ENCODE results near the gene MAP1B. TPM values are rescaled to one million over a fixed set of nuclear protein-coding genes. Genes with fewer than 3 reads are reported as not detected.

MAP1B gene
- total RNA-seq, 1 donor from 2014 or later = 182 TPM

DNA sequence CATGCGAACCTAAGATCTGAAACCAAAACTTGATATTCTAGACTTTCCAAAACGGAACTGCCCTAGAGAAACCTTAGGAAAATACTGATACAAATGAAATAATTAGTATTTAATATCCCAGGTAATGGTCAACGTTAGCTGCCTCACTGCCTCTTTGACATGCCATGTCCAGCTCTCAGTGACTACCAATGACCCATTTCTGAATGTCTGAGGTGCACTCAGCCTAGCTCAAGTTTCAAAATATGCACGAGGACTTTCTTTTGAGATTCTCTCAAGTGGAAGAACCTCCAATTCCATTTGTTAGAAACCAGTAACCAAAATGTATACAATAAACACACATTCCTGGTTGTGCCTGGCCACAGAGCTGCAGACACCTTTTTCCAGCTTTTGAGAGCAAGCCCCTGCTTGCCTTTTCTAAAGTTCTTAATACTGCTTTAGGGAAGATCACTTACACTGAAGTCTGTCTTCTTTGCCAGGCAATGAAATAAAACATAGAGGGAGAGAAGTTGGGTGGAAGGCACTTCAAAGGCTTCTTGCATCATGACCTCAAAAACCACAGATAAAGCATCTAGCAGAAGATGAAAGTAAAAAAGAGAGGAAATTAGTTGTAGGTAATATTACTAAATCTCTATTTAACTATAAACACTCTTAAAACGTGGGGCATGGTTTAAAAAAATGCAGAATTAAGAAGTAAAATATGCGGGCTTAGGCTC, 124.9 kb downstream of the MAP1B start:
- DNase-seq = no peak

- no peak for DNase-seq
Measured at GRCh38 chr5:72232838-72233237, 125.6 kb downstream of the MAP1B start.

GRCh38 chr5:72233835-72234234, 126.6 kb downstream of the MAP1B start:
- DNase-seq = no peak

DNA sequence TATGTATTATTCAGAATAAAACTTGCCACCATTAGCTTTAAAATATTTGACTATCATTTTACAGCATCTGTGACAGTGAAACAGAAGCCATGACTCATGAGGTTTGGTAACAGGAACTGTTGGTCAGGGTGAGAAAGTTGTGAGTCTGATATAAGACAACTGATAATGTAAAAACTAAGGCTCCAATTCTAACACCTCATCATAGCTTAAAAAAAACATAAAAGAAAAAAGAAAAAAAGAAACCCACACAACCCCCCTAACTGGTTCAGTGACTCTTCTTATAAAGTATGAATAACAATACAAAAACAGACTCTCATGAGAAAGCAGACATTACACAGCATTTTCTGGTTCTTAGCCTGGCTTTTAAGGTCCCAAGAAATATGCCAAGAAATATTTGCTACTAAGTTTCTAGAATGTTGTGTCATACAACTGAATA, 127.0 kb downstream of the MAP1B start:
- DNase-seq = peak; percentile 86

DNA sequence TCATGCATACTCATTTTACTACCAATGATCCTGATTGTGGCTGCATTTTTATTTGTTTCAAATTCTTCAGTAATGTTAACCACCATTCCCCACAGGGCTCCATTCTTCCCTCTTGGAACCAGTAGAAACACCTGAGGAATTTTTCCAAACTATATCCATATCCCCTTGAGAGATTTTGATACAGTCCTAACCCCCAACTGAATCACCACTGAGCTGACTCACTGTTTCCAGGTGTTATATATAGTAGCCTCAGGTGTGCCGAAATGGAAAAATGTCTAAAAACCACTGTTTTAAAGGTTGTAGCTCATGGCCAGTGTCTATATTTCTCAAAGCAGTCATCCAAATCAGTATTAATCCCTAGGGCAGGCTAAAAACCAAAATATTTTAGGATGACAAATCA, 127.6 kb downstream of the MAP1B start:
- no peak for DNase-seq

GRCh38 chr5:72235725-72236124, 128.4 kb downstream of the MAP1B start:
- peak; percentile 54 for DNase-seq

- no peak for DNase-seq
Measured at GRCh38 chr5:72237415-72237814, 130.1 kb downstream of the MAP1B start.

GRCh38 chr5:72237879-72238278, 130.6 kb downstream of the MAP1B start:
- DNase-seq = no peak

- DNase-seq = no peak
Measured at GRCh38 chr5:72238712-72239445, 131.6 kb downstream of the MAP1B start.

- DNase-seq = no peak
Measured at GRCh38 chr5:72241346-72242003, 134.2 kb downstream of the MAP1B start.

- DNase-seq = no peak
Measured at GRCh38 chr5:72242796-72243475, 135.7 kb downstream of the MAP1B start.

DNA sequence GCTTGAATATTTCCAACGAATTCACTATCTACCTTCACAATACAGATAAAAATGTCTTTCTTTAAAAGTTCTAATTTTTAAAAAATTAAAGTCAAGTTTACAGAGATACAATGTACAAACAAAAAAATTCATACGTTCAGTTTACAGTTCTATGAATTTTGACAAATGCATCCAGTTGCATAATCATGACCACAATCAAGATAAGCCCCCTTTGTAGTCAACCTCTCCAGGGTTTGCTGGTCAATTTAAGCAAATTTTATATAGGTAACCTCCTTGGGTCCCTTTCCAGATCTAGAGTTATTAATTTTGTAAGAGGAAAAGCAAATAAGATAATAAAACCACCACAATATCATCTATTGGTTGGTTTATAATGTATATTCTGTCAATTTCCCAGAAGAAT, 136.4 kb downstream of the MAP1B start:
- DNase-seq = no peak

DNA sequence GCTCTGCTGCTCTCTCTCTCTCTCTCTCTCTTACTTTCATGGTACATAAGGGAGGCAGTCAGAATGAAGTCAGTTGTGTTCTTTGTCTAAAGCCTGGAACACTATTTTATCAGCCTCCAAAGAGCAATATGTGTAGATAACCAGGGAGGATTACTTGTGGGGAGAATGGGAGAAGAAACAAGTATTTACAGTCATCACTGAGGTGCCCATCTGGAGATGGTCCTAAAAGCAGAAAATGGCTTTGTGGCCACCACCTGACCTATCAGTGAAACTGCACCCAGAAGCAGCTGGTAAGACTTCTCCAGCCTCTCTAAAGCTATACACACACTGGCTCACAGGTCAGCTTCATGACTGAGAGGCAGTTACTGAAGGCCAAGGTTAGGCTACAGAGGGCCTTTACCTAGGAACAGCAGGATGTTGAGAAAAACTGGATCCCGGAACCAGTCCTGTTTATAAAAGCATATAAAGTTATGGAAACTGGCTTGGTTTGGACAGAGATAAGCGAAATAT, 137.6 kb downstream of the MAP1B start:
- peak; percentile 81 for DNase-seq

DNA sequence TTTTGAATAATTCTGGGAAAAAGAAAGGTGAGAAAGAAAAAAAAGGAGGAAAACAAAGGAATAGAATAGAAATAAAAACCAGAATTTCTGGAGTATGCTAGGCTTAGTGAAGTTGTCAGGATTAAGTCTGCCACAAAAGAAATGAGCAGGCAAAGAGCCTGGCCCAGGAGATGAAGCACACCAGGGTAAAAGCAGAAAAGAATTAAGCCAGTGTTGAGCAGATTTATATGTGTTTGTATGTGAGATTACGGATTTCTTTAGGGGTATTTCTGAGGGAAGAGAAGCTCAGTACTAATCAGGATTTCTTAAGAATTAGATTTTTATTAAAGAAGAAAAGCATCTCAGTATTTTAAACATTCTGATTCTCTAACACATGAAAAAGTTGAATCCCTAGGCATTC, 138.3 kb downstream of the MAP1B start:
- no peak for DNase-seq

DNA sequence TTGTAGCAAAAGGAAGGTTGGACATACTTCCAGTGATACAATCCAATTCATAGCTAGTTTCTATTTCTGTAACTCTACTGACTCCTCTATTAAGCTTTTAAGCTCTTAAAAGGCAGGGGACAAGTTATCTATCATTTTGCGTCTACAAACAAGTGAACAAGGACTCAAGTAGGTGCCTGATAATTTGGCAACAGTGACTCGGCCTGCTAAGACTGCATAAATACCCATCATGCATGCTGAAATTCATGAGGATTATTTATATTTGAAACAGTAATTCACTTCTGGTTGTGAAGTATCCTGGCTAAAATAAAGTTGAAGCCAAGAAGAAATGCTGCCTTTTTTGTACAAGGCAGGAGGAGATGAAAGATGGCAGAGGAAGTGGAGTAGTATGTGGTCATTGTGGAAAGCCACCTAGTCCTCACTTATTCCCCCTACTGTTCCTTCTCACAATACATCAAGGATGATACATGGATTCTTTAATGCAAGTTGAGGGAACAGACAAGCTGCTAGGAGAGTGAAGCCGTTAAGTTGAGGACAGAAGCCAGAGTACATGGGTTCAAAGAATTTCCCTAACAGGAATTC, 138.8 kb downstream of the MAP1B start:
- no peak for DNase-seq

DNA sequence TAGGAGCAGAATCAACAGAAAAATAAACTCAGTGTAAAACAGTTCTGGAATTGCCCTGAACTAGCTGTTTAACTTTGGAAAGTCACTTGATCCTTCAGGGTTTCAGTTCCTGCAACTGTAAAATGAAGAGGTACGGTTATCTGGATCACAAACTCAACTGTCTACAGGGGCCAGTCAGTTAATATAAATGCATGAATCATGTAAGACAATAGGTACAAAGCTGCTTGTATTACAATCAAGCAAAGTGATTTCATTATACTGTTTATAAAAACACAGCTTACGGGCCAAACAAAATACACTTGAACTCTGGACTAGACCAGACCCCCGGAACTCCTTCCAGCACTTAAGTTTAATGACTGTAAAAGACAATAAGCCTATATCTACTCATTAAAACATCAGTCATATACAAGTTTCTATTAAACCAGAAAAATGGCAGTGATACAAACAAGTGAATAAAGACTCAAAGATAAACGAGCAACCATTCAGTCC, 139.7 kb downstream of the MAP1B start:
- DNase-seq = peak; percentile 81

DNA sequence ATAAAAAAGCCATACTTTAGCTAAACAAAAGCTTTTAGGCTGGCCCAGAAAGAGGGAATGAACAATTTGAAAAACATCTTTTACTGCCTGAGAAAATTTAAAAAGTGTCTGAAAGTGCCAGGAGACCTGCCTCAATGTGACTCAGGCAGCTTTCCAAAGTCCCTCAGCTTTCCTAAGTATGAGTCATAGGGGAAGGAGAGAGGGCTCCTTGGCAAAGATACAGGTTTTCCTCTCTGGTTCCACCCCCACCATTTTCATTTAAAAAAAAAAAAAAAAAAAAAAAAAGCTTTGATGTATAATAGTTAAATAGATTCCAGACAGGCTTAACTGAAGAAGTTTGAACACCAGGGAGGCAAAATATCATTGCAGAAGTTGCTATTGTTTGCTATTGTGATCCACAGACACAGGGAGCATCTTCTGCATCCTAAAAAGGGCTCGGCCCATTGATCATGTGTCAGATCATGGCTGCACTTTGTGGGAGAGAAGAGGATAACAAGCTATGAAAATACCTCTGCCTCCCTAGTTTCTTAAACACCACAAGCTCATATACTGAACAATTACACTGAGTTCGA, 141.2 kb downstream of the MAP1B start:
- peak; percentile 93 for DNase-seq

- DNase-seq = no peak
Measured at GRCh38 chr5:72251386-72251785, 144.1 kb downstream of the MAP1B start.

- DNase-seq = no peak
Measured at GRCh38 chr5:72252008-72252407, 144.7 kb downstream of the MAP1B start.

GRCh38 chr5:72252574-72253155, 145.4 kb downstream of the MAP1B start:
- DNase-seq = peak; percentile 37

DNA sequence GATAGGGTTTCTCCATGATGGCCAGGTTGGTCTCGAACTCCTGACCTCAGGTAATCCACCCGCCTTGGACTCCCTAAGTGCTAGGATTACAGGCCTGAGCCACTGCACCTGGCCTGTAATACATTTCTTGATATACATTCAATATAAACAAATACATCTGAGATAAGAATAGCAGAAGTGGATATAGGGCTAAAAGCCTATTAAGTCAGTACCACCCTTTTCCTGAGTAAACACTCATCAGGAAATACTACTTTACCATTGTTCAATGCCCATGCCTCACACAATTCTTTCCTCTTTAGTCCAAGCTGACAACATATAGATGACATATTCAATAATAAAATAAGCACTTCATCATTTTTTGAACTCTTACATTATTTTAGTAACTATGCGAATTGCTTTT, 148.0 kb downstream of the MAP1B start:
- peak; percentile 50 for DNase-seq

- DNase-seq = no peak
Measured at GRCh38 chr5:72255670-72256069, 148.4 kb downstream of the MAP1B start.

Measured in dermis blood vessel endothelial cell (primary cell).